ENCODE results near the gene ZNF618.

Gene ZNF618

GRCh38 chr9:113913426-113914195, 37.5 kb downstream of the ZNF618 start:
- no peak for DNase-seq

- DNase-seq, result no peak
Measured at GRCh38 chr9:113914517-113914916, 38.4 kb downstream of the ZNF618 start.

- DNase-seq, result no peak
Measured at GRCh38 chr9:113915817-113916434, 39.8 kb downstream of the ZNF618 start.

- no peak for DNase-seq
Measured at GRCh38 chr9:113916931-113917330, 40.8 kb downstream of the ZNF618 start.

GRCh38 chr9:113918697-113919350, 42.7 kb downstream of the ZNF618 start:
- DNase-seq, result no peak

- DNase-seq, result no peak
Measured at GRCh38 chr9:113919382-113919781, 43.3 kb downstream of the ZNF618 start.

- DNase-seq, result no peak
Measured at GRCh38 chr9:113919871-113920270, 43.8 kb downstream of the ZNF618 start.

GRCh38 chr9:113920872-113921271, 44.8 kb downstream of the ZNF618 start:
- no peak for DNase-seq

GRCh38 chr9:113921396-113921925, 45.4 kb downstream of the ZNF618 start:
- no peak for DNase-seq

GRCh38 chr9:113922160-113922559, 46.1 kb downstream of the ZNF618 start:
- DNase-seq, result peak; percentile 57

- DNase-seq, result no peak
Measured at GRCh38 chr9:113926211-113926610, 50.1 kb downstream of the ZNF618 start.

GRCh38 chr9:113927277-113927676, 51.2 kb downstream of the ZNF618 start:
- DNase-seq, result no peak

GRCh38 chr9:113928269-113928668, 52.2 kb downstream of the ZNF618 start:
- no peak for DNase-seq

GRCh38 chr9:113929634-113930389, 53.7 kb downstream of the ZNF618 start:
- DNase-seq, result peak; percentile 69

GRCh38 chr9:113930390-113930783, 54.3 kb downstream of the ZNF618 start:
- DNase-seq, result no peak

- no peak for DNase-seq
Measured at GRCh38 chr9:113931140-113931539, 55.0 kb downstream of the ZNF618 start.

GRCh38 chr9:113931777-113932176, 55.7 kb downstream of the ZNF618 start:
- no peak for DNase-seq

- no peak for DNase-seq
Measured at GRCh38 chr9:113932906-113933584, 56.9 kb downstream of the ZNF618 start.

GRCh38 chr9:113933671-113934070, 57.6 kb downstream of the ZNF618 start:
- no peak for DNase-seq

GRCh38 chr9:113934167-113934828, 58.2 kb downstream of the ZNF618 start:
- DNase-seq, result no peak

- DNase-seq, result no peak
Measured at GRCh38 chr9:113934829-113935676, 58.9 kb downstream of the ZNF618 start.

Data from NCI-H2029 treated with DMSO at 0.1 percent for 48 hours (cell line).